Measurements from ENCODE around the gene BCKDHB.

DNA sequence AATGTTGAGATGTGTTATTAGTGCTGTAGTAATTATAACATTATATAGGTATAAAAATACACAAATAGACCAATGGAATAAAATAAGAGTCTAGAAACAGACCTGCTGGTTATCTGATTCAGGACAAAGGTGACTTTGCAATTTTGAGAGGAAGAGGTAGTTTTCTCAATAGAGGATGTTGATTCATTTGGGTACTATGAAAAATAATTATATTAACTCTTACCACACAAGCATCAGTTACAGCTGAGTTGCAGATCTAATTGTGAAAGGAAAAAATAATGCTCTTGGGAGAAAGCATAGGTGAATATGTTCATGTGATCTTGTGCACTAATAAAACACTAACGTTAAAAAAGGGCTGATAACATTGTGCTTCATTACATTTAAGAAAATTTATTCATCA is 103.0 kb downstream of the BCKDHB start:
- TF ChIP-seq CTCF (IDR thresholded peaks at IDR 0.05) (no peak), POLR2A (IDR thresholded peaks at IDR 0.05) (no peak), POLR2AphosphoS5 (IDR thresholded peaks at IDR 0.05) (no peak)

Data from prostate gland (tissue), 2 donors.